ENCODE data around the gene ABLIM3.

DNA sequence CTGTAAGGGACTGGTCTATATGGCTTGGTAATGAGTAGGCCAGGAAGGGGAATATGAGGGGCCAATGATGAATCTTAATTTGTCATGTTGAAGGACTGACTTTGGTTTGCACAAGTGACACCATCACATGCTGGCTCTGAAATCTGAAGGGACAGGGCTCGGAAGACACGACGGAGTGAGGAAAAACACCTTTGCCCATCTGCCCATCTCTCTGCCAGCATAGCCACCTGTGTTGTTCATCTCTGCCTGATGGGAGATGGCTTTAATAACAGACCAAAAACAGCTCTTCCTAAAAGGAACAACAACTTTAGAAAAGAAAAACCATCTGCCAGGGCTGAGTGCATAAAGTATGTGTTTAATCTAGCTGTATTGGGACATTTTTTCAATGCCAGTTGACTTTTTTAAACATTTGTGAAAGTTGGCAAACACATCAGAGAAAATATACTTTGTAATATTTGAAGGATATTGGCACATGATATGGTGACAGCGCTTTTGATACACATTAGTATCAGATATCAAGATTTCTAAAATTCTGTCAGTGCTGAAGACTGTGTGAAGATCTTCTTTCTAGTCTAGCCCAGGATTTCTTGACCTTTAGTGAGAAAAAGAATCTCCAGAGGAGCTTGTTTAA lies 27.1 kb downstream of the ABLIM3 start:
- TF ChIP-seq ZNF274 (IDR thresholded peaks at IDR 0.05; ENCODE audit: low read depth, low read length) (no peak), YY1 (IDR thresholded peaks at IDR 0.05; ENCODE audit: insufficient read depth, insufficient read length) (no peak)
